ENCODE measurements around the gene SNIP1. TPM values are rescaled to one million over a fixed set of nuclear protein-coding genes. Genes with fewer than 3 reads are reported as not detected.
"Not testable (repeated sequence)": the region's sequence is repeated elsewhere in the genome, so short reads cannot be mapped to it uniquely, and the experiment has no call there.

SNIP1 gene
- total RNA-seq, 1 donor from 2014 or later, result 11.7 TPM

DNA sequence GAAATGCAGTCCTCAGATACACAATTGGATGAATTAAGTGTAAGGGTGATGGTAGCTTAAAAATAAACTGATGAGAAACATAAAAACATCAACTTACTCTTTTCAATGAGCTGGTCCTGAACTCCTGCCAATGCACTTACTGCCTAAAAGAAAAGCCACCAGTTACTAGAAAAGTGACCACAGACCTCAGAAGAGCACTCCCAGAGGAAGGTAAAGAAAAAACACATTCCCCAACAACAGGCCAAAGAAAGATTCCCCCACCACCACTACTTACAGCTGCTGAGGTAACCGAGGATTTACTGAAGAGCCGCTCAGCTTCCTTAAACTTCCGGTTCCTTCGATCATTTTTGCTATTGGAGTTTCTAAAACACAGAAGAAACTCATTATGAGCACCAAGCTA is 44.9 kb downstream of the SNIP1 start:
- no peak for DNase-seq

DNA sequence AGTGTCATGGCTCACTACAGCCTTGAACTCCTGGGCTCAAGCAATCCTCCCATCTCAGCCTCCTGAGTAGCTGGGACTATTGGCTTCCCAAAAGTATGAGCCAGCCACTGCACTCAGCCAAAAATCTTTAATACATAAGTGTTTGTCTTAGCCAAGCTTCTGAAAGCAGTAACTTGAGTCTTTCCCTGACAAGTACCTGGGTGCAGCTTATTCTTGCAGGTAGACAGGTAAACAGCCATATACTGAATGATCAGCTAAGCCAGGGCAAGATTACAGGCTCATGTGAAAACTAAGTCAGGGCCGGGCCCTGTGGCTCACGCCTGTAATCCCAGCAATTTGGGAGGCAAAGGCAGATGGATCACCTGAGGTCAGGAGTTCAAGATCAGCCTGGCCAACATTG is 47.4 kb downstream of the SNIP1 start:
- no peak for DNase-seq

DNA sequence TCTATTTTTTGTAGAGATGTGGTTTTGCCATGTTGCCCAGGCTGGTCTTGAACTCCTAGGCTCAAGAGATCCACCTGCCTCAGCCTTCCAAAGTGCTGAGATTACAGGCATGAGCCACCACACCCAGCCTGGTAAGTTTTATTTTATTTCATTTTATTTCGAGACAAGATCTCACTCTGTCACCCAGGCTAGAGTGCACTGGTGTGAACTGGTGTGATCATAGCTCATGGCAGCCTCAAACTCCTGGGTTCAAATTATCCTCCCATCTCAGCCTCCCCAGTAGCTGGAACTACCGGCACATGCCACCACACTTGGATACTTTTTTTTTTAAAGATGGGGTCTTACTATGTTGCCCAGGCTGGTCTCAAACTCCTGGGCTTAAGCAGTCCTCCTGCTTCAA is 51.3 kb downstream of the SNIP1 start:
- not testable (repeated sequence) for DNase-seq

DNA sequence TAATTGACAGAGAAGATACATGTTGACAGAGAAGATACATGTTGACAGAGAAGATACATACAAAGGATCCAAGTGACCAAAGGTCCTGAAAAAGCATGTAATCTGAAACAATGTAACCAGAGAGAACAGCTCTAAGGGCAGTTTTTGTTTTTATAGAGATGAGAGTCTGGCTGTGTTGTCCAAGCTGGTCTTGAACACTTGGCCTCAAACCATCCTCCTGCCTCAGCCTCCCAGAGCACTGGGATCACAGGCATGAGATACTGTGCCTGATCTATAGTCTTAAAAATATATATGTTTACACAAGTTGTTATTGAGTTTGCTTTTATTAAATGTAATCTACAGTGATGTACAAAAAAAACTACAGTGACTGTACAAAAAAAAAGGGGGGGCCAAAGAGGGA is 52.0 kb downstream of the SNIP1 start:
- DNase-seq, result no peak

DNA sequence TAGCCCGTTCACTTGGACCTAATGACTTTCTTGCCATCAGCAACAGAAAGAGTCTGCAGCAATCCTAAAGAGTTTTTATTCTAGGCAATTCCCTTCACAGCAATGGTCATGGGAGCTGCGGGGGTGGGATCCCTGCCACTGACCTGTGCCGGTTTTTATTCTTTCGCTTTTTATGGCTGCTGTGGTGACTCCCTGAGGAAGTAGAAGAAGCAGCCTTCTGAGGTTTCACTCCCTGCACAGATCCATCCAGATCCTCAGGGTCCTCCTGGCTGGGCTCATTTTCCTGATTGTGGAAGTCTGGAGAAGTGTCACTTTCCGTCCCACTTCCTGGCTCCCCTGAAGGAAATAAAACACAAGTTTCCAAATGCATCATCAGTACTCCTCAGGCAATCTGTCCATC is 52.4 kb downstream of the SNIP1 start:
- DNase-seq, result no peak

DNA sequence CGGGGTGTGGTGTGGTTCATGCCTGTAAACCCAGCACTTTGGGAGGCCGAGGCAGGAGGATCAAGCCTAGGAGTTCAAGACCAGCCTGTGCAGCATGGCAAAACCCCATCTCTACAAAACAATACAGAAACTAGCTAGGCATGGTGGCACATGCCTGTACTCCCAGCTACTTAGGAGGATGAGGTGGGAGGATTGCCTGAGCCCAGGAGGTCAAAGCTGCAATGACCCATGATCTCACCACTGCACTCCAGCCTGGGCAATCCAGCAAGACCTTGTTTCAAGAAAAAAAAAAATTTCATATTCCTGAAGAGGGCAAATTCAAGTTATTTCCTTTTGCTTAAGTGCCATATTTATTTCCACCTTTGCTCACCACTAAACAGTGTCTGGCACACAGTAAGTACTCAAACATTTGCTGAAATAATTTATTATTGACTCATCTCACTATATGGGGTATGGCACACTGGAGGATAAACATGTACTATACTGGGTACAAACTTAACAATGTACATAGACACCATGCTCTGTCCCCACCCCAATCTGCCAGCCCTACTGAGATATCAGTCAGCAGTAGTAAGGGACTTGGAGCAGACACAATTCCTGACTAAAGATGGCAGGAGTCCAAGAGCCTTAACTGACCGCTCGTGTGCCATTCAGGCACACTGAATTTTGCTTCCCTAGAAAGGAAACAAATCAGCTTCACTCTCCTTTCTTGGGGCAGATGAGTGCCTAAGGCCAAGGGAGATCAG is 55.0 kb downstream of the SNIP1 start:
- peak; percentile 55 for DNase-seq

DNA sequence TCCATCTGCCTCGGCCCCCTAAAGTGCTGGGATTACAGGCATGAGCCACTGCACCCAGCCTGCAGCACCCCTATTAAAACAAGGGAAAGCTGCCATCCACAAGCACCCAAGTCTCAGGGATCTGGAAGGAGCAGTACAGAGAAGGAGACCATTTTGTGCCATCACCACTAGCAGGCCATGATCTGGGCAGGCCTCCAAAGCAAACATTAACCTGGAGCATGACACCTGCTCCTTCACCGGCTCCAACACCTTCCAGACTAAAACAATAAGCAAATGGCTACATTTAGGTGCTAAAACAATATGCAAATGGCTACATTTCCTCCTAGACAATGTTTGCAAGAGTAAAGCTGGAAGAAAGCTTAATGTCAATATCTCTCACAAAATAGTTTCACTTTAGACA is 56.3 kb downstream of the SNIP1 start:
- DNase-seq, result no peak

DNA sequence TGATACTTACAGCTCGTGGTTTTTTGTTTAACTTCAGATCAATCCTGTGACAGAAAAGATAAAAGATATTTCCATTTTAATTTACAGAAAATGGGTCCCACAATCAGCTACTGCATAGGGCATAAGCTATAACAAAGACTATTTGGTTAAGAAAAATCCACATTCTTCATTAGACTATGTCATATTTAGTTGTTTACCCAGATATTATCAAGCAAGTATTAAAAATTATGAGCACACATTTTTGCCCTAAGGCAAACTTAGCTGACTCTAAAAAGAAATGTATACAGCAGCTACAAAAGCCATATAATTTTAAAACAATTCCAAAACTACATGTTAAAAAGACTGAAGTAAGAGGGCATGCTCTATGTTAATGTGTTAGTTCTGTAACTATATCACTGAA is 58.2 kb downstream of the SNIP1 start:
- DNase-seq, result no peak

DNA sequence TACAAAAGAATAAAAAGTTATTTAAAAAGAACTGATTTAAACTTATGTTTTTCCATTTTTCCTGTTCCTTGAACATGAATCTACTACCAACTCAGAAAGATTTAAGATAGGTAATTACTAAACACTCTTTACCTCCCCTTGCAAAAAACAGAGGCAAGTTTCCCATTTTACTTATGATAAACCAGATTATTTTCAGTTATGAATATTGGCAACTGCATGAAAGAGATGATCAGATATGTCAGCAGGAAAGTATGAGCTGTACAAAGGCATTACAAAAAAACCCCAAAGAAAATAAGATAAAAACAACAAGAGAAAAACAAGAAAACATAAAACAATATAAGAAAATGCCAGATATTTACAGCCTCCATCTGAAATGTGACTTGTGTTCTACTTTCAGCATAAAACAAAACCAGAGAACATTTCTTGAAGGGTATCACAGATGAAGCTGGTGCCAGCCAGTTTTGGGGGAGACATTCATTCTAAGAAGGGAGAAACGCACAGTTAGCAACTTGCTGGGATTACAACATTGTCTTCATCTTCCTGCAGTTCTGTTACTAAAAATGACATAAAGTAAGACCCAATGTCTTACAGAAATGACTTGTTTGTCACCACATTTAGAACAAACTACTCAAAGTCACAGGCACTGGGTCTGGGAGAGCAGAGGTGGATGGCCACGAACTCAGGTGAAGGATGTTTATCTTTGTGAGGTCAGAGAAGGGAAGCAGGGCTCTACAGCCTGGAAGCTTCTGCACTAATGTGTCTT is 60.6 kb downstream of the SNIP1 start:
- DNase-seq, result no peak

DNA sequence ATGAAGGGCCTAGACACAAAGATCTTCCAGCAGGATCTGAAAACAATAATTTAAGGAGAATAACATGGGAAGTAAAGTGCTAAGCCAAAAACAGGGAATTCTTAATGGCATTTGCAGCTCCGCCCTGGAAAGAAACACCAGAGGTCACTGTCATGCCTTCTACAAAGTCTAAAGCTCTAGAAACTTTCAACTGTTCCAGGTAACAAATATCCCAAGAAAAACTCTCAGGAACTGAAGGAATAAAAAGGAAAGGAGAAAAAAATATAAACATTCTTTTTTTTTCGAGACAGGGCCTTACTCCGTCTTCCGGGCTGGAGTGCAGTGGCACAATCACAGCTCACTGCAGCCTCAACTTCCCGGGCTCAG is 66.5 kb downstream of the SNIP1 start:
- DNase-seq, result no peak

DNA sequence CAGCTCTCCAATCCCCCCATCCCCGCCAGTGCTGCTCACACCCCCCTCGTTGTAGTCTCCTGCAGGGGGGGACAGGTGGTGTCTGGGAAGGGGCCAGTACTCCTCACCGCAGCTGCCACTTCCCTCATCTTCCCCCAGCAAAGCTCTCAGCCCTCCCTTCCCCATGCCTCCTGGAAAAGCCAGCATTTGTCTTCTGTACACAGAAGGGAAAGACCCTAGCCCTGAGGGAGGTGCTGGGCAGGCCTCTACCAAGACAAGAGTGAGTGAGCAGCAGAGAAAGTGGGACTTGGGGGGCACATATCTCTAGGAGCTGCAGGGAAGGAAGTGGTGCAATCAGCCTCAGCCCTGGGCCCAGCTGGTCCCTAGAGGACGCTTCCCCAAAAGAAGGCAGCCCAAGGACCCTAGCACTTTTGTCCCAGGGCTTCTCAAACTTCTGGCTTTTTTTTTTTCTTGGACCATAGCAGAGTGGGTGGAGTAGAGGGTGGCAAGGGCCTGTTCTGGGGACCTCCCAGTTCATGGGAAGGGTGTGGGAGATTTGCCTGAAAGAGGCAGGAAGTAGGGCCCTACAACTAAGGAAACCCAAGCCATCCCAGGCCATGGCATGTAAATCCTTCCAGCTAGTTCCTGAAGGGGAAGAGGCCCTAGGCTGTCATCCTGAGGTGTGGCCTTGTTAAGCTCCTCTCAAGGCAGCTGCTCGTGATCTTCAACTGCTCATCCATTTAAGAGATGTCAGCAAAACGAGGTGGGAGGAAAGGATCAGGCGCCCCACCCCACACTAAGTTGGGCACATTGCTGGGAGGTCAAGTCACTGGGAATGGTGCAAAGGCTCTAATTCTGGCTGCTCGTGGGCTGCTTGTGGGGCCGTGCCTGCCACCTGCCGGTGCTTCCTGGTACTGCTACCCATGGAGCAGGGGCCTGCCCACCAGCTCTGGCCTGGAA is 67.1 kb downstream of the SNIP1 start:
- peak; percentile 88 for DNase-seq

DNA sequence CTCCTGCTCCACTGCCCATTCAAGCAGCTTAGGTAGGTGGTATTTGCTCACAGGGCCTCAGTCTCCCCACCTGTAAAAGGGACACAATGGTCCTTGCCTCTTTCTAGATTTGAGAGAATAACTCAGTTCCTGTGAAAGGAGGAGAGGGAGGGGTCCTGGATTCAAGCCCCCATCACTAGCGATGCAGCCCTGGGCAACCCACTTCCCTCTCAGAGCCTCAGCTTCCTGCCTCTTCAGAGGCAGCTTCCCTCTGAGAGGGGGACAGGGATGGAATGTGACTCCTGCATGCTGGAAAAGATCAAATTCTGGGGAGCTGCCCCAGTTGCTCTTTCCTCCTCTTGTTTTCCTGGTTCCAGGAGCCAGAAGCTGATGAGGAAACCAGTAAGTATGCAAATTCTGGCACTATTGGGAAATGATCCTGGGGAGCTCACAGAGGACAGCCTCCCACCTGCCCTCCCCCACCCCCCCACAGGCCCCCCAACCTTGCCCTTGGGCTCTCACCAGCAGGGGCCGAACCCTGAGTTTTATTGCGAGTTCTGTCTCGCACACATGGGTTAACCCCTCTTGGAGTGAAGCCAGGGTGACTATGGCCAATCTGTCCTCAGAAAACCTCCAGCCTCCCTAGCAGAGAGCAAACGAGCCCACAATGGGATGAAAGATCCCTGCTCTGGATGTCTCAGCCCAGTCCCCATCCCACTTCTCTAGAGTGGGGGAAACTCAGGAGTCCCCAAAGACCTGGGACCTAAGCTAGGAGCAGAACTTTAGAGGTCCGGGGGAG is 68.0 kb downstream of the SNIP1 start:
- no peak for DNase-seq

Small RNA genes within 50 kb of the gene (small RNA-seq; reads per million reads assigned to genes)
- not detected for gene AL034379.1 (ENCODE audit: low replicate concordance)
- gene MIR5581 (ENCODE audit: low replicate concordance), result 0.06 reads per million

Other genes with a start within 250 kb of the SNIP1 start
- 5.1 TPM for gene ZC3H12A, start 79.7 kb downstream of the SNIP1 start, total RNA-seq
- 79.1 TPM for gene MEAF6, start 39.5 kb downstream of the SNIP1 start, total RNA-seq
- gene DNALI1, start 2.6 kb upstream of the SNIP1 start, total RNA-seq, result 1.6 TPM
- 38.7 TPM for gene GNL2, start 41.6 kb upstream of the SNIP1 start, total RNA-seq
- 2.5 TPM for gene RSPO1, start 80.6 kb upstream of the SNIP1 start, total RNA-seq
- gene CDCA8, start 138.2 kb upstream of the SNIP1 start, total RNA-seq, result 5.9 TPM
- not detected for gene EPHA10, start 210.8 kb upstream of the SNIP1 start, total RNA-seq
- 4.6 TPM for gene MANEAL, start 239.6 kb upstream of the SNIP1 start, total RNA-seq